Measurements from ENCODE around the gene KLHL29.

The KLHL29 gene

GRCh38 chr2:23441414-23441813 lies 56.4 kb downstream of the KLHL29 start:
- H3K4me1 ChIP-seq (ENCODE audit: control insufficient read depth in 2 of 2, insufficient read depth in 2 of 2, low read length in 2 of 2): no peaks in the 10 kb centered on the region
- no peaks in the 10 kb centered on the region for H3K36me3 ChIP-seq (ENCODE audit: control insufficient read depth in 2 of 2, insufficient read depth in 2 of 2, low read length in 2 of 2)
- no peak overlapping the region for H3K4me3 ChIP-seq (ENCODE audit: low read length in 2 of 2)
- no peaks in the 10 kb centered on the region for H3K27me3 ChIP-seq (ENCODE audit: control insufficient read depth in 2 of 2, insufficient read depth in 2 of 2, low read length in 2 of 2)
- H3K9me3 ChIP-seq (ENCODE audit: control insufficient read depth in 2 of 2, low read length in 2 of 2): no peaks in the 10 kb centered on the region
- no peak overlapping the region for H3K9ac ChIP-seq (ENCODE audit: low read depth in 1 of 2, low read length in 2 of 2)
- H3K27ac ChIP-seq (ENCODE audit: low read depth in 2 of 2, low read length in 2 of 2): no peak overlapping the region

DNA sequence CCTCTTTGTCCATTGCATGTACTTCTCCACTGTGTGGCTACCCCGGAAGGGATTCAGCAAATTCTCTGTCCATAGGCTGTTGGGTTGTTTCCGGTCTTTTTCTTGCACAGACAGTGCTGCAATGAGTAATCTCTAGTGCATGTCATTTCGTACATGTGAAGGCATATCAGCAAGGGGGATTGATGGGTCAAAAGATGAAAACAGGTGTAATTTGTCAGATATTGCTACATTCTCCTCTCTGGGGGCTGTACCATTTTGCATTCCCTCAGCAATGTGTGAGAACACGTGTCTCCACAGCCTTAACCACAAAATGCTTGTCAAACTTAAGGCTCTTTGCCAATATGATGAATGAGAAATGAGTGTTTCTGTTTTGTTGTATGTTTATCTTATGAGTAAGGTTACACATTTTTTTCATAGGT lies 60.5 kb downstream of the KLHL29 start:
- no peak overlapping the region for H3K9ac ChIP-seq (ENCODE audit: low read depth in 1 of 2, low read length in 2 of 2)
- no peaks in the 10 kb centered on the region for H3K4me1 ChIP-seq (ENCODE audit: control insufficient read depth in 2 of 2, insufficient read depth in 2 of 2, low read length in 2 of 2)
- no peak overlapping the region for H3K27ac ChIP-seq (ENCODE audit: low read depth in 2 of 2, low read length in 2 of 2)

DNA sequence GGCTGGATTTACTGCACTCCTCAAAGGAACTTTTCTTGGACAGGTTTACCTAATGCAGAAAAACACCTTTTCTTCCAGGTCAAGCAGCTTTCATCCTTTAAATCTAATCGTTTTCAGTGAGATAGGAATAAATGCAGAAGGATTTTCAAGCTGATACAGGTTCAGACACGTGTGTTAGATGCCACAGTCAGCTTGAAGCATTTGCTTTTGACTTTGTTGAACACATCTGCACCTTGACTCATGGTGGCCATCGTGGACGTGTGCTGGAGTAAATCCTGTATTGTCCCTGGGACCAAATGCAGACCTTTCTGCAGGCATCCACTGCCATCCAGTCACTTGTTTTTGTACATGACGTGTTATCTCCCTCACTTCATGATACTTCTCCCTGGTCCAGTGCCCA lies 61.9 kb downstream of the KLHL29 start:
- H3K27me3 ChIP-seq (ENCODE audit: control insufficient read depth in 2 of 2, insufficient read depth in 2 of 2, low read length in 2 of 2): no peaks in the 10 kb centered on the region
- no peak overlapping the region for H3K9ac ChIP-seq (ENCODE audit: low read depth in 1 of 2, low read length in 2 of 2)
- no peaks in the 10 kb centered on the region for H3K36me3 ChIP-seq (ENCODE audit: control insufficient read depth in 2 of 2, insufficient read depth in 2 of 2, low read length in 2 of 2)
- no peak overlapping the region for H3K27ac ChIP-seq (ENCODE audit: low read depth in 2 of 2, low read length in 2 of 2)
- no peaks in the 10 kb centered on the region for H3K9me3 ChIP-seq (ENCODE audit: control insufficient read depth in 2 of 2, low read length in 2 of 2)
- no peaks in the 10 kb centered on the region for H3K4me1 ChIP-seq (ENCODE audit: control insufficient read depth in 2 of 2, insufficient read depth in 2 of 2, low read length in 2 of 2)
- H3K4me3 ChIP-seq (ENCODE audit: low read length in 2 of 2): no peak overlapping the region

More for the DNA sequence above, 60.5 kb downstream of the KLHL29 start:
- Histone ChIP-seq H3K9me3 (ENCODE audit: control insufficient read depth in 2 of 2, low read length in 2 of 2) (no peaks in the 10 kb centered on the region), H3K27me3 (ENCODE audit: control insufficient read depth in 2 of 2, insufficient read depth in 2 of 2, low read length in 2 of 2) (no peaks in the 10 kb centered on the region), H3K4me3 (ENCODE audit: low read length in 2 of 2) (no peak overlapping the region), H3K36me3 (ENCODE audit: control insufficient read depth in 2 of 2, insufficient read depth in 2 of 2, low read length in 2 of 2) (no peaks in the 10 kb centered on the region)

DNA sequence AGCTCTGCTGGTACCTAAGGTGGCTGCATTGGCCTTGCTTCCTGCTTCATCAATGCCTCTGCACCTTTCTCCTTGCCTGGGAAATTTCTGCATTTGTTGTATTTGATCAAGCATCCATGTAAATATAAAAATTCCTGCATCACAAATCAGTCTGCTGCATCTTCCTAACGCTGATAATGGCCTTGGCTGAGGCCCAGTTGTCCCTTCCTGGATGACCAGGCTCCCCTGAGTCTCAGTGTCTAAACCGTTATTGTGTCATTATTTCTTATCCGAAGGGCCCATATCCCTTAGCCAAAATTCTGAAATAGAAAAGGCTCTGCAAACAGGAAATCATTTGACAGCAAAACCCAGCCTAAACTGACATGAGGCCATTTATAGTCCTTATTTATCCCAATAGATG lies 62.4 kb downstream of the KLHL29 start:
- H3K27ac ChIP-seq (ENCODE audit: low read depth in 2 of 2, low read length in 2 of 2): no peak overlapping the region
- no peaks in the 10 kb centered on the region for H3K9me3 ChIP-seq (ENCODE audit: control insufficient read depth in 2 of 2, low read length in 2 of 2)
- no peaks in the 10 kb centered on the region for H3K4me1 ChIP-seq (ENCODE audit: control insufficient read depth in 2 of 2, insufficient read depth in 2 of 2, low read length in 2 of 2)
- no peaks in the 10 kb centered on the region for H3K36me3 ChIP-seq (ENCODE audit: control insufficient read depth in 2 of 2, insufficient read depth in 2 of 2, low read length in 2 of 2)
- no peak overlapping the region for H3K9ac ChIP-seq (ENCODE audit: low read depth in 1 of 2, low read length in 2 of 2)
- H3K4me3 ChIP-seq (ENCODE audit: low read length in 2 of 2): no peak overlapping the region
- no peaks in the 10 kb centered on the region for H3K27me3 ChIP-seq (ENCODE audit: control insufficient read depth in 2 of 2, insufficient read depth in 2 of 2, low read length in 2 of 2)

DNA sequence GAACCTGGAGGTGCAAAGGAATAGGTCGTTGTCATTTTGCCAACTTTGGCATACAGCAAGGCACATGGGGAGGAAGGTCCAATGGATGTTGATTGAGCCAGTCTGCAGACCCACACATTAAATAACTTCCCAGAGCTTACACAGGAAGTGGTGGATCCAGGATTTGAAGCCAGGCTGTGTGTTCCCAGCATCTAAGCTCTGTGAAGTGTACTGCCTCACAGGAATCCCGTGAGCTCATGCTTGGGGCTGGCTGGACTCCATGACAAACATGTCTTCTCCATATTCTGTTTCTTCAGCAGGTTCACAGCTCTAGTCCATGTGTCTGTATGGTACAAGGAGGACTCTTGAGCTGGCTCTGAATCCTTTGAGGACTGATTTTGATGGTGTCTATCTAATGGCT lies 63.9 kb downstream of the KLHL29 start:
- Histone ChIP-seq H3K27me3 (ENCODE audit: control insufficient read depth in 2 of 2, insufficient read depth in 2 of 2, low read length in 2 of 2) (no peaks in the 10 kb centered on the region), H3K9ac (ENCODE audit: low read depth in 1 of 2, low read length in 2 of 2) (no peak overlapping the region), H3K36me3 (ENCODE audit: control insufficient read depth in 2 of 2, insufficient read depth in 2 of 2, low read length in 2 of 2) (no peaks in the 10 kb centered on the region), H3K4me1 (ENCODE audit: control insufficient read depth in 2 of 2, insufficient read depth in 2 of 2, low read length in 2 of 2) (peaks cover 0 to 4% of the 10 kb centered on the region in 2 donors), H3K4me3 (ENCODE audit: low read length in 2 of 2) (no peak overlapping the region), H3K27ac (ENCODE audit: low read depth in 2 of 2, low read length in 2 of 2) (no peak overlapping the region), H3K9me3 (ENCODE audit: control insufficient read depth in 2 of 2, low read length in 2 of 2) (no peaks in the 10 kb centered on the region)

- Histone ChIP-seq H3K9ac (ENCODE audit: low read depth in 1 of 2, low read length in 2 of 2) (no peak overlapping the region), H3K4me1 (ENCODE audit: control insufficient read depth in 2 of 2, insufficient read depth in 2 of 2, low read length in 2 of 2) (peaks cover 0 to 4% of the 10 kb centered on the region in 2 donors), H3K4me3 (ENCODE audit: low read length in 2 of 2) (no peak overlapping the region), H3K27me3 (ENCODE audit: control insufficient read depth in 2 of 2, insufficient read depth in 2 of 2, low read length in 2 of 2) (no peaks in the 10 kb centered on the region), H3K27ac (ENCODE audit: low read depth in 2 of 2, low read length in 2 of 2) (no peak overlapping the region), H3K36me3 (ENCODE audit: control insufficient read depth in 2 of 2, insufficient read depth in 2 of 2, low read length in 2 of 2) (no peaks in the 10 kb centered on the region), H3K9me3 (ENCODE audit: control insufficient read depth in 2 of 2, low read length in 2 of 2) (no peaks in the 10 kb centered on the region)
These were observed 64.4 kb downstream of the KLHL29 start for GRCh38 chr2:23449413-23449812.

GRCh38 chr2:23449831-23450331 lies 64.9 kb downstream of the KLHL29 start:
- no peak overlapping the region for H3K9ac ChIP-seq (ENCODE audit: low read depth in 1 of 2, low read length in 2 of 2)
- H3K4me3 ChIP-seq (ENCODE audit: low read length in 2 of 2): no peak overlapping the region
- H3K27ac ChIP-seq (ENCODE audit: low read depth in 2 of 2, low read length in 2 of 2): no peak overlapping the region
- no peaks in the 10 kb centered on the region for H3K9me3 ChIP-seq (ENCODE audit: control insufficient read depth in 2 of 2, low read length in 2 of 2)
- no peaks in the 10 kb centered on the region for H3K27me3 ChIP-seq (ENCODE audit: control insufficient read depth in 2 of 2, insufficient read depth in 2 of 2, low read length in 2 of 2)
- no peaks in the 10 kb centered on the region for H3K36me3 ChIP-seq (ENCODE audit: control insufficient read depth in 2 of 2, insufficient read depth in 2 of 2, low read length in 2 of 2)
- peaks cover 0 to 4% of the 10 kb centered on the region in 2 donors for H3K4me1 ChIP-seq (ENCODE audit: control insufficient read depth in 2 of 2, insufficient read depth in 2 of 2, low read length in 2 of 2)

- Histone ChIP-seq H3K9me3 (ENCODE audit: control insufficient read depth in 2 of 2, low read length in 2 of 2) (no peaks in the 10 kb centered on the region), H3K36me3 (ENCODE audit: control insufficient read depth in 2 of 2, insufficient read depth in 2 of 2, low read length in 2 of 2) (no peaks in the 10 kb centered on the region), H3K27me3 (ENCODE audit: control insufficient read depth in 2 of 2, insufficient read depth in 2 of 2, low read length in 2 of 2) (no peaks in the 10 kb centered on the region), H3K4me3 (ENCODE audit: low read length in 2 of 2) (no peak overlapping the region), H3K9ac (ENCODE audit: low read depth in 1 of 2, low read length in 2 of 2) (no peak overlapping the region), H3K4me1 (ENCODE audit: control insufficient read depth in 2 of 2, insufficient read depth in 2 of 2, low read length in 2 of 2) (peaks cover 0 to 4% of the 10 kb centered on the region in 2 donors), H3K27ac (ENCODE audit: low read depth in 2 of 2, low read length in 2 of 2) (no peak overlapping the region)
These were observed 67.4 kb downstream of the KLHL29 start for GRCh38 chr2:23452372-23452771.

GRCh38 chr2:23452853-23453420 lies 68.0 kb downstream of the KLHL29 start:
- H3K4me1 ChIP-seq (ENCODE audit: control insufficient read depth in 2 of 2, insufficient read depth in 2 of 2, low read length in 2 of 2): peaks cover 0 to 4% of the 10 kb centered on the region in 2 donors
- no peaks in the 10 kb centered on the region for H3K36me3 ChIP-seq (ENCODE audit: control insufficient read depth in 2 of 2, insufficient read depth in 2 of 2, low read length in 2 of 2)
- H3K9ac ChIP-seq (ENCODE audit: low read depth in 1 of 2, low read length in 2 of 2): no peak overlapping the region
- no peaks in the 10 kb centered on the region for H3K27me3 ChIP-seq (ENCODE audit: control insufficient read depth in 2 of 2, insufficient read depth in 2 of 2, low read length in 2 of 2)
- no peak overlapping the region for H3K4me3 ChIP-seq (ENCODE audit: low read length in 2 of 2)
- H3K27ac ChIP-seq (ENCODE audit: low read depth in 2 of 2, low read length in 2 of 2): no peak overlapping the region
- H3K9me3 ChIP-seq (ENCODE audit: control insufficient read depth in 2 of 2, low read length in 2 of 2): no peaks in the 10 kb centered on the region

GRCh38 chr2:23453432-23453831 lies 68.5 kb downstream of the KLHL29 start:
- no peak overlapping the region for H3K4me3 ChIP-seq (ENCODE audit: low read length in 2 of 2)
- no peaks in the 10 kb centered on the region for H3K9me3 ChIP-seq (ENCODE audit: control insufficient read depth in 2 of 2, low read length in 2 of 2)
- H3K9ac ChIP-seq (ENCODE audit: low read depth in 1 of 2, low read length in 2 of 2): no peak overlapping the region
- no peaks in the 10 kb centered on the region for H3K36me3 ChIP-seq (ENCODE audit: control insufficient read depth in 2 of 2, insufficient read depth in 2 of 2, low read length in 2 of 2)
- no peaks in the 10 kb centered on the region for H3K27me3 ChIP-seq (ENCODE audit: control insufficient read depth in 2 of 2, insufficient read depth in 2 of 2, low read length in 2 of 2)
- H3K4me1 ChIP-seq (ENCODE audit: control insufficient read depth in 2 of 2, insufficient read depth in 2 of 2, low read length in 2 of 2): peaks cover 0 to 4% of the 10 kb centered on the region in 2 donors
- H3K27ac ChIP-seq (ENCODE audit: low read depth in 2 of 2, low read length in 2 of 2): no peak overlapping the region
